Suppressor macrophage (primary cell): ENCODE data around the gene POLE.
A peak's percentile ranks its signal among the peaks of the same experiment; 100 is the strongest.

Experiments used
- DNase-seq, 4 experiments: peaks; one replicate each; pipeline ENCODE4 v3.0.0-alpha.2; 2020 to 2022

The POLE gene

DNA sequence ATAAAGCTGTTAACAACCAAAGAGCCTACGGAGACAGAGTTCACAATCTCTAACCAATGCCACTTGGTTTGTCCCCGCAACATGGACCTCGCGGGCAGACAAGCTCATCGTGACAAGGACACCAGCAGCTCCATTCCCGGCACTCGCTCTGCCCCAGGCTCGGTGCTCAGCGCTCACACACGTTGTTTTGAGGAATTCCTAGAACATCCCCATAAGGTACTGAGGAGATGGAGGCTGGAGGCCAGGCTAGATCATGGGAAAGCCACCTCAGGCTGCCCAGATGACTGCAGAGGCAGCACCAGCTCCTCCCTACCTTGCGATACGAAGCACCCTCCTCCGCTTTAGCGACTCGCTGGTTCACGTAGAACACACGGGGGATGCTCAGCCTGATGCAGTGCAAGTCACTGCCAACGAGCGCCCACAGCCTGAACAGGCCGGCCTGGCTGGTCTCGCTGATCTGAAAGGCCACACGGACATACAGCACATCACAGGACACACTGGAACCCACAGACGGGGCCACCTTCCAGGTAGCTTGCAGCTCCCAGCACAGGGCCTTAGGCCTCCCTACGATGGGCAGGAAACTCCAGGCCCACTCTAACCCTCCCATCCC, 38.4 kb downstream of the POLE start:
- no peak for DNase-seq

DNA sequence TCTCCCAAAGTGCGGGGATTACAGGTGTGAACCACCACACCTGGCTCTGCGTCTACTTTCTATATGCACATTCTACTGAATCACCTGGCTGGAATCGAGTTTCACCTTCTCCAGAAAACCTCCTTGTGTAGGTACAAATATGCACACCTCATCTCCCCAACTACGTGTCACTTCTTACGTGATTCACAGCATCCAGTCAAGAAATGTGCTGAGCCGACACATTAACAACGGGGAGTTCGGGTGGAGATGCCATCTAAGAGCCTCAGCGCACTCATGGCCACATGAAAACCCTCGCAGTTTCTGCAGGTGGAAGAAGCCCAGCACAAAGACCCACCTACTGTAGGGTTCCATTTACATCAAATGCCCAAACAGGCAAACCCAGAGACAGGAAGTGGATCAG, 39.3 kb downstream of the POLE start:
- DNase-seq, result no peak

DNA sequence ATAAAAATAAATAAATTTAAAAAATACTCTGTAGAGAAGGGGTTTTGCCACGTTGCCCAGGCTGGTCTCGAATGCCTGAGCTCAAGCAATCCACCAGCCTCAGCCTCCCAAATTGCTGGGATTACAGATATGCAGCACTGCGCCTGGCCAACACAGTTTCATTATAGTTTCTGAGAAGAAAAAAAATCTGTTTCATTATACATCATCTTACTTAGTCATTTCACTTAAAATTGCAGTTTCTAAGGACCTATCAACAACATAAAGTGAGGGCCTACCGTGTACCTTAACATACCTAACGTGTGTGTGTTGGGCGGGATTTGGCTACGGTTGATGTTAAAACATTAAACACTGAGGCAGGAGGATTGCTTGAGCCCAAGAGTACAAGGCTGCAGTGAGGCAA, 40.3 kb downstream of the POLE start:
- DNase-seq, result no peak

DNA sequence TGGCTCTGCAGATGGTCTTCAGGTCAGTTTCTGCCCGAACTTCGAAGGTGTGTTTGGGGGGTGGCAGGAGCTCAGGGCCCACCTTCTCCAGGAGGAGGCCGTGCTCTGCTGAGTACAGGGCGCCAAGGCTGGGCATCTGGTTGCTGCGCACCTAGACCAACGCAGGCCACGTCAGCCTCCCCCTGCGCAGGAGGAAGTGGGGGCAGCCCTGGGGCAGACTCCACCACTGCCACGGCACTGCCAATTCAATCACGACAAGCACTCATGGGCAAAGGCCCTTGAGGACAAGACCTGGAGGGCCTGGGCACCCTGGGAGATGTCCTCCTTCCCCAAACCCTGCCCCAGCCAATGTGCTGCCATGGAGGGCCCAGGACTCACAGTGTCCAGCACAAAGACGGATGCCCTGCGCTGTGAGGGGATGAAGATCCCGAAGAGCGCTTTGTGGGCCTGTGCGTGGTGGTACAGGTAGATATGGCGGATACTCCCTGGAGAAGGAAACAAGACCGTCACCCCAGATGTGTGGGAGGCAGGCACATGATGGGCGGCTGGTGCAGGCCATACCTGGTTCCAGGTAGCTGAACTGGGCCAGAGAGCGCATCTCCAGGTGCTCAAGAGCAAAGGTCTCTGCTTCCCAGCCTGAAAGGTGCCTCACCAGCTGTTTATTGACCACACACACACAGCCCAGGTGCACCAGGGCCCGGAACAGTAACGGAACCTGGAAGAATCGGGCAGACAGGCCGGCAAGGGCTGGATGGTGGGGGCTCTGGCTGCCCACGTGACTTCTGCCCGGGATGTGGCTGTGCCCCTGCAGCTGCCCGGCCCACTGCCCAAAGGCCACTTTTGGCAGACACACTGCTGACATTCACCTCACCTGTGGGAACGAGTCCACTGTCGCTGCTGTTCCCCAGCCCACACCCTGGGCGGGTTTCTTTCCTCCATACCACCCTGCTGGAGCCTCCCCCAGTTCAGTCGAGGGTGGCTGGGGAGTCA, 44.0 kb downstream of the POLE start:
- DNase-seq, result no peak

DNA sequence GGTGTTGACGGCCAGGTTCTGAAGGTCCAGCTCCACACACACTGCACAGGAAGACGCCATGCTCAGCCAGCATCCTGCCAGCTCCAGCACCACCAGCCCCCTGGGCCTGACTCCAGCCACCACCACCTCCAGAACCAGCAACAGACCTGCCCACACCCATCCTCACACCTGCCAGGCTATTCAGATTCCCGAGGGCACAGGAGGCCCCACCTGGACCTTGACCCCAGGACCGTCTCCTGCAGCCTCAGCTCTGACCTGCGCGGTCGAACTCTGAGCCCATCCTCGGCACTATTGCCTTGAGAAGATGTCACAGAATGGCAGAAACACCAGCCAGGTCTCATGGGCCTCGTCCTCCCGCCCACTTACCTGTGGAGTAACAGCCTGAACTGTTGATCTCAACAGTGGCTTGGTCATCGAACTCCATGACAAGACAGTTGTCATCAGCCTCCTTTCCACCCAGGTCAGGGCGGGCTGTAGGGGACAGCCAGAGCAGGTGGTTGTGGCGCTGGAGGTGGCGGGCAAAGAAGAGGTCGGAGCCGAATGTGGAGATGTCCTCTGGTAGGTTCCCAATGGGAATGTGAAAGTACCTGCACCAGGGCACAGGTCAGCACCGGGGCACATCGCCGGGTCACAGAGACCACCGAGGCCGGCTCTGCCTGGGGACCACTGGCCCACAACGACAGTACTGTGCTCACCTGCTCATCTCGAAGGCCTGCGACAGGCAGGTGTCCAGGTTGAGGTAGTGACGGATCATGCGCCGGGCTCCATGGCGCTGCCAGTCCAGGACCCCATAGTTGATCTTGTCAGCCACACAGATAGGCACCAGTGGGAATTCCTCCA, 45.1 kb downstream of the POLE start:
- no peak for DNase-seq

DNA sequence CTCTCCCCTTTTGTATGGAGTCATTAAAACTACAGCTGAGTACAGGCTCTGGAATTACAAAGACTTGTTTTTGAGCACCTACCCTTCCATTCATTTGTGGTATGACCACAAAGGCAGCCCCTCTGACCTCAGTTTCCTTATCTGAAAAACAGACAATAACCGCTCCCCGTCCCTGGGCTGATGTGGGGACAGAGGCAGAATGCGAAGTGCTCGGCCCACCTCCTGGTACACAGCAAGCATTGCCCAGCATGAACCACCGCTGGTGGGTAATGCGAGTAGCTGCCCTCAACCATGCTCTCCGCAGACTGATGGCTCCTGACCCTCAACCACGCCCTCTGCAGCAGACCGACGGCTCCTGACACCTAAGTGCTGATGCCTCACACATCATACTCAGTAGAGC, 46.2 kb downstream of the POLE start:
- DNase-seq, result no peak

DNA sequence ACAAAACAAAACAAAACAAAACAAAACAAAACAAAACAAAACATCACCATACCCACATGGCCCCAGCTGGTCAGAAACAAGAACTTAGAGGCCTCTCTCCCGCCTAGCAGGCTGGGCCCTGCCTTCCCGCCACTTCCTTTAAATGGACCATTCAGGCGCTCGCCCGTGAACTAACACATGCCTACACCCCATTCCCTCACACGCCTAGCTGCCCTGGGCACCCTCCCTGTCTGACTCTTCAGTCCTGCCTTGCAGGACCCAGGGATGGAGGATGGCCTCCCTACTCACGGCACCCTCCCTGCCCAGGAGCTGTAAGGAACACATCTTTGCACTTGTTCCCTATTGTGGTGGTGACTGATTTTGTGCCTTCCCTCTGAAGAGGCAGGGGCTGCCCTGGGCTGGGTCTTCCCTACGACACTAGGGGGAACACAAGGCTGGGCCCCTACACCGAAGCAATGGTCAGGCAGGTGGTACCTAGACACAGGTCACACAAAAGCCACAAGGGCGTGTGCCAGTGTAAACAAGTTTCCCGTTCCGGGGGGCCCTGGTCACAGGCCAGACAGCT, 47.1 kb downstream of the POLE start:
- DNase-seq, result no peak

DNA sequence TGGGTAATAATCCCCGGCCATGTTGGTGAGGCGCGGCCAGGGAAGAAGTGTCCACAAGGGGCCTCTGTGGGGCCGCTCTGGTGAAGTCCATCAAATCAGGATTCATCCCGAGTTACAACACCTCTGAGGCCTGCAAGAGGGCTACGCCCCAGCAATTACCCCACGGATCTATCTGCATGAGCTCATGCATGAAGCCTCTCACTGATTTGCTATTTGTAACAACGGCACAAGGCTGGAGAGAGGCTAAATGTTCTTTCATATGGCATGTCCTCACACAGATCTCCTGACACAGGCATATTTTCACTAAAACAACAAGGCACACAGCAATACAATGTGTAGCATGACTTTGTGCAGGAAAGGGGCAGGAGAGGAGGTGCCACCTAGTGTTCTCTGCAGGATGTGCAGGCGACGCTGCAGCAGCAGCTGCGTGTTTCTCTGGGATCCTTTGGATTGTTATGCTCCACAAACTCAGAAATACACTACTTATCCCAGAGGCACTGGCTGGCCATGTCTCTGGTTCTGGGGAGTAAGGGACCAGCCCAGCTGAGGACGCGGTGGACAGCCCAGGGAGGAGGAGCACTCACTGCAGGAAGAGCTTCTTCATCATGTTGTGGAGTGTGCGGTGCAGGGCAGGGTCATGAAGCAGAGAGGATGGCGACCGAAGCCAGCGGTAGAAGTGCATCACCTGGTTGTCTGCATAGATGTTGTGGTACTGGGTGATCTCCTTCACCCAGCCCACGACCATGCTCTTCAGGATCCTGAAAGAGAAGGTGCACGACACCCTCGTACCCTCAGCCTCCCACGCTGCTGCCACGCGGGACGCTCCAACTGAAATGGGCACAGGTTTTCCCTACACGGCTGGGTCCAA, 48.4 kb downstream of the POLE start:
- DNase-seq, result peak; percentile 13 to 49 (median 34)

DNA sequence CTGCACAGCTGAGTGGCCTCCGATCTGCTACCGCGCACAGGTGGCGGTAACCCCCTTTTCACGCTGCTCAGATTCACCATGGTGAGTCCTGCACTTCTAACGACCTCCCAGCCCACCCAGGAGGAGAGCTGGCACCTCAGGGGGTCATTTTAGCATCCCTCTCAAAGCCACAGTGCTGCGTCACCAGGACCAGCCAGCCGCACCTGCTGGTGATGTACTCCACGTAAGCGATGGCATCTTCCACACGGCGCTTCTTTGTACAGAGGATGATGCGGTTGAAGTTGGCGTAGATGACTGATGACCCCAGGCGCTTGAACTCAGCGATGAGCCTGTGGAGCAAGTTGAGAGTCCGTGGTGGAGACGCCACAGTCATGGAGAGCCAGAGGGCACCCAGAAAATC, 49.3 kb downstream of the POLE start:
- DNase-seq, result no peak

DNA sequence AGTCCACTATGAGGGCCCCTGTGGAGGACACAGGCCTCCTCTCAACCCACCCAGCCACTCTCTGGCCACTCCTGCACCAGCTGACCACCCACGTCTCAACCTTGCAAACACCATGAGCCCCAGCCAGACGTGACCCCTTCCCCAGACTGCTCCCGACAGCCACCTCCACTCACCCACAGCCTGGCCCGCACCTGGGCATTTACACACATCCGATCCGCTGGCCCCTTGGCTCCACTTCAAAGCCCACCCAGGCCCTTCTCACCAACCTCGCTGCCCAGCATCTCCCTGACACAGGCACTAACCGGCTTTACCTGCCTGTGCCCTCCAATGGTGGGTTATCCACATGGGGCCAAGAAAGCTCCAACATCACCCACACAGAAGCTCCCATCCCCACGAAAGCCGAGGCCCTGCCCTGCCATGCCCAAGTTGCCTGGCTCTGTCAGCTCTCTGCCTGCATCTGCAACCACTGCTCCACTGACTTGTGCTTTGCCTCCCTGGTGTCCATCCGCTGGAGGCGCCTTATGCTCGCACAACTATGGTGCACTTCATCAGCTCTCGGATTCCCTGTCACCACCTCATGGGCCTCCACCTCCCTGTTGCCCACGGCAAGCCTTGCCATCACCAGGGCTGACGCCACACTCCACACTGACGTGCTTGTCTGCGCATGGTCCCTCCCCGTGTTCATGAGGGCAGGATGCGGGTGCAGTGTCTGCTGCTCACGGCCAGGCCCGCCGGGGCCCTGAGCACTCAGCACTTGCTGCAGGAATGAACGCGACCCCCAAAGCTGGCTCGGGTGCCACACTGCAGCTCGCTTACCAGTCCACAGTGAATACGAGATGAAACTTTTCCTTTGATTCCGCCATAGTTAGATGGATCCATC, 51.8 kb downstream of the POLE start:
- DNase-seq, result no peak

DNA sequence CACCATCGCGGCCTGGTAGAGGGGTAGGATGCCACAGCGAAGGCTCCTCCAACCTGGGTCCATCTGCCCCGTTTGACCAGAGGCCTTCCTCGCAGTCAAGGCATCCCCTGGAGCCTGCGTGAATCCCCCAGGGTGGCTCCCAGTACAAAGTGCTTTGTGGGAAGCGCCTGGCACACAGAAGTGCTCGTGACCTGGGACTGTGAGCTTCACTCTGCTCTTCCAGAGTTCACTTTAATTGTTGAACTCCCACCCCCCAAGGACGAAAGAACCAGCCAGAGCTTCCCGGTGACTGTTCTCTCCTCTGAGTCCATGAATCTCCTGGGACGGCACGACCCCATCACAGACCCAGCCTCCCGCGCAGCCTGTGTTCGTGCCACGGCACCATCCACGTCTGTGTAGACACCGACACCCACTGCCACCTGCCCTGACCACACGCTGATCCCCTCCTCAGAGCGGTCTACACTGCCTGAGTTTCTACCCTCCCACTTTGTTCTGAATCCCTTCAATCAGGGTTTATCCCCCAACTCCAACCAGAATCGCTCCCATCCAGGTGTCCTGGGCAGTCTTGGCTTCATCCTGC, 52.6 kb downstream of the POLE start:
- DNase-seq, result no peak

DNA sequence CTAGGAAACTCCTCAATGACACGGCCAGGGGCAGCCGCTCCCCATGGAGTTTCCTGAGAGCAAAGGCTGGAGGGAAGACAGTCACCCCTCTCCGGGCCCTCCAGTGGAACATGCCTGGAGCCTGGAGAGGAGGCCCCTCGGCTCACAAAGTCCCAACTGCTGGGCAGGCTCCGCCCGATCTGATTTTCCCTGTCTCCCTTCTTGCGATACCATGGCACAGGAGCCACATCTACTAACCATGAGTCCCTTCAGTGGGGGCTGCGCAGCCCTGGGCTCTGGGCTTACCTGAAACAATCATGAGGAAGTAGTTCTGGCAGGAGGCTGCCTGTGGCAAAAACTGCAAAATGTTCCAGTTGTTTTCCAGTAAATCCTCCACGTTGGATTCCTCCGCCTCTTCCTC, 53.2 kb downstream of the POLE start:
- DNase-seq, result no peak

DNA sequence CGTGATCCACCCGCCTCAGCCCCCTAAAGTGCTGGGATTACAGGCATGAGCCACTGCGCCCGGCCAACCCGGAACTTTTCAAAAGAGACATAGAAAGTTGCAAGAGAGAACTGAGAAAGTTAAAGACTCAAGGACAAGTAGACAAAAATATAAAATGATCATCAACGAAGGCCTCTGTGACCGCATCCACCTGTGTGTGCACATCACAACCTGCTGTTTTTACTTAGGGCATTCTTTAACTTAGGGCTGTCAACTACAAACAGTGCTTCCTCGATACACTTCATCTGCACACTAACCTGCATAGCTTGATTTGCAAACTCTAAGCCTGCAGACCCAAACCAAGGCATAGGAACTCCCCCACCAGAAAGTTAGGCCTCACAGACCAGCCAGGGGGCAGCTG, 53.7 kb downstream of the POLE start:
- DNase-seq, result no peak

DNA sequence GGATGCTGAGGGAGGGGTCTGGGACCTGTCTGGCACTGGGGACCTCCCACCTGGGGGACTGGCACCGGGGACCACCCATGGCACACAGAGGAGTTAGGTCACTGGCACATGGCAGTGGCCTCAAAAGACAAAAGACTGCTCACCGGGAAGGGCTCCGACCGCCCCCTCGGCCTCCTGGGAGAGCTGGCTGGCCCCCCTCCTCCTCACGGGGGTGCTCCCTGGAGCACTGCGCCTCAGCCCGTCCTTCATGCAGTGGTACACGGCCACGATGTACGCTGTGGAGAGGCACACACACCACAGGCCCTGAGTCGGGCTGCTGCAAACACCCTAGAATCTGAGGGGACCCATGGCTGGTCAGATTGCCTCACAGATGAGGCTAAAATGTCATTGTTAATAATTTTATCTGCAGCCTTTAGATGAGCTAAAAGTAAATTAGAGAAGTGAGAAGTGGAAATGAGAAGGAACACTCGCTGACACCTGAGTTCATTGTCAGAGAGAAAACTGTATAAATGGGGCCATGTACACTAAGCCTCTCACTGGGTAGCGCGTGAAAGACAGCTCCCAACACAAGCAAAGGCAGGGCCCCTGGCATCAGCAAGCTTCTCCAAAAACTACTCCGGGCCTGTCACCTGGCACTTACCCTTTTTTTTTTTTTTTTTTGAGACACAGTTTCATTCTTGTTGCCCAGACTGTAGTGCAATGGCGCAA, 54.5 kb downstream of the POLE start:
- DNase-seq, result no peak

DNA sequence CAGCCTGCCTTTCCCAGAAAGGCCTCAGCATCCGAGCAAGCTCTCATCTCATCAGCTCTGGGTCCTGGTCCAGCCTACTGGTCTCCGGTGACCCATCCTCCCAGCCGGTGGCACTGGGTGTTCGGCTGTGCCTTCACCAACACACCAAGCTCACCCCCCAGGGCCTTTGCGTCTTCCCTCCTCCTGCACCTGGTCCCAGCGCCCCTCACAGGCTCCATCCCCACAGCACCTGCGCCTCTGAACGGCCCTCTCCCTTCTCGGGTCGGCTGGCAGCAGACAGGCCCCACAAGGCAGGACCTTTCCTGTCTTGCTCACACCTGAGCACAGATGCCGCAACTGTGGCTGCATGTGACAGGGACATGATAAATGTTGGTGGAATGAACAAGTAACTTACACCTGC, 55.5 kb downstream of the POLE start:
- DNase-seq, result no peak

DNA sequence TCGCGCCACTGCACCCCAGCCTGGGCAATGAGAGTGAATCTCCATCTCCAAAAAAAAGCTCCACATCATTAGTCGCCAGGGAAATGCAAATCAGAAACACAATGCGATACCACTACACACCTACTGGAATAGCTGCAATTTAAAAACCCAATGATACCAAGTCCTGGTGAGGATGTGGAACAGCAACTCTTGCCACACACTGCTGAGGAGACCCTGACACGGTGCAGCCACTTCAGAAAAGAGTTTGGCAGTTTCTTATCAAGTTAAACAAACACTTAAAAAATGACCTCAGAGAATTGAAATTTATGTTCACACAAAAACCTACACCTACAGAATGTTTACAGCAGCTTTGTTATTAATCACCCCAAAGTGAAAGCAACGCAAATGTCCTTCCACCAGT, 56.5 kb downstream of the POLE start:
- no peak for DNase-seq

DNA sequence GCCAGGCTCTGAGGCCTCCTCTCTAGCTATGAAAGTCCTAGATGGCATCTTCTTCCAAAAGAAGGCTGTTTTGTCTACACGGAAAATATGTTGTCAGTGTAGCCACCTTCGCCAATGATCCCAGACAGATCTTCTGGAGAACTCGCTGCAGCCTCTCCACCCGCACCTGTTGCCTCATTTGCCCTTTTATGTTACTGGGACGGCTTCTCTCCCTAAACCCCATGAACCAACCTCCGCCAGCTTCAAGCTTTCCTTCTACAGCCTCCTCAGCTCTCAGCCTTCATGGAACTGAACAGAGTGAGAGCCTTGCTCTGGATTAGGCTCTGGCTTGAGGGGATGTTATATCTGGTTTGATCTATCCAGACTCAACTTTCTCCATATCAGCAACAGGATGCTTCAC, 57.8 kb downstream of the POLE start:
- DNase-seq, result no peak

DNA sequence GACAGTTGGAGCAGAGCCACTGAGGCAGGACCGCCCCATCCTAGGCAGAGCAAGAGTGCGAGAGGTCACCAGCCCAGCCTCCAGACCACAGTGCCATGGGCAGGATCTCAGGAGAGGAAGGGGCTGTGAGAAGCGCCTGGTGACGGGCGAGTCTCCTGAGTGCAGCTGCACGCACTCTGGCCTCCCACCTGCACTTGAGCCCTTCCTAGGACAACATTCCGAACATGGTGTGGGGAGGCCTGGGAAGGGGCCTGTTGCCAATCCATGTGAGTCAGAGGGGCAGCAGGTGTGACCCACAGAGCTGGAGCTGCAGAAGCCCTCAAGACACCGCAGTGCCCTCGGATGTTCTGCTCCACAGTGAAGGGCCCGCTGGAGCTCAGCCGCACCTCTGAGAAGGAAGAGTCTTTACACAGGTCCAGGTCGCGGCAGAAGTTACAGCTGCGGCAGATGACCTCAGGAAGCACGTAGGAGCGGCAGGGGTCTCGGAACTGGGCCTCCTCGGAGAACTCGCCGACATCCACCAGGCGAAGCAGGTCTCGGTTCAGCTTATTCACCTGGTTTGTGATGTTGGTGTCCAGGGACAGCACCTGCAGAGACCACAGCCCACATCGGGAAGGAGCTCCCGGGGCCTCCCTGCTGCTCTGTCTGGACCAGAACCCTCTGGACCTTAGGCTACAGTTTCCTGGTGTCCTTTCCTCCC, 61.3 kb downstream of the POLE start:
- DNase-seq, result no peak
